Lower leg skin (tissue), 3 donors: Measurements from ENCODE around the gene NCBP1.

Source experiments
- POLR2A ChIP-seq, 2 donors: fragments of 450-650 bp; IDR thresholded peaks; one replicate each; pipeline ENCODE4 v1.6.1; 2016 to 2017; ENCODE audit warnings: antibody characterized with exemption in 2 of 2, mild to moderate bottlenecking in 1 of 2, moderate library complexity in 1 of 2
- TF ChIP-seq, protein P1 (sequence below), 3 donors: fragments of 450-650 bp; IDR thresholded peaks; one replicate each; pipeline ENCODE4 v1.5.1; 2016; ENCODE audit warnings: antibody characterized with exemption in 3 of 3, mild to moderate bottlenecking in 3 of 3, moderate library complexity in 2 of 3

DNA sequence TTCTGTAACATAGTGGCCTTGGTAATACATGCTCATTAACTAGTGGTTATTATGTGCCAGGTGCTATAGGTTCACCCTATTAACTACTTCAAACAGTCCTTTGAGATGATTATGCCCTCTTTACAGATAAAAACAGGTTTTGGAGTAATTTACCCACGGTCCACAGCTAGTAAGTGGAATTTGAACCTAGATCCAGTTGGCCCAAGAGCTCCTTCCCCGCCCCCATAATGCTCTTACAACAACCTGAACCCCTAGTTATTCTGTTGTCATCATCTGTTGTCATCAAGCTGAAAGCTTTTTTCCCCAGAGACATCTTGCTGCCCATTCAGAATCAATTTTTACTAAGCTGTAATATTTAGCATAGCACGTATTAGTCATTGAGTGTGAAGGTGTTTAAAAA, 40.3 kb downstream of the NCBP1 start:
- TF ChIP-seq, protein P1, sequence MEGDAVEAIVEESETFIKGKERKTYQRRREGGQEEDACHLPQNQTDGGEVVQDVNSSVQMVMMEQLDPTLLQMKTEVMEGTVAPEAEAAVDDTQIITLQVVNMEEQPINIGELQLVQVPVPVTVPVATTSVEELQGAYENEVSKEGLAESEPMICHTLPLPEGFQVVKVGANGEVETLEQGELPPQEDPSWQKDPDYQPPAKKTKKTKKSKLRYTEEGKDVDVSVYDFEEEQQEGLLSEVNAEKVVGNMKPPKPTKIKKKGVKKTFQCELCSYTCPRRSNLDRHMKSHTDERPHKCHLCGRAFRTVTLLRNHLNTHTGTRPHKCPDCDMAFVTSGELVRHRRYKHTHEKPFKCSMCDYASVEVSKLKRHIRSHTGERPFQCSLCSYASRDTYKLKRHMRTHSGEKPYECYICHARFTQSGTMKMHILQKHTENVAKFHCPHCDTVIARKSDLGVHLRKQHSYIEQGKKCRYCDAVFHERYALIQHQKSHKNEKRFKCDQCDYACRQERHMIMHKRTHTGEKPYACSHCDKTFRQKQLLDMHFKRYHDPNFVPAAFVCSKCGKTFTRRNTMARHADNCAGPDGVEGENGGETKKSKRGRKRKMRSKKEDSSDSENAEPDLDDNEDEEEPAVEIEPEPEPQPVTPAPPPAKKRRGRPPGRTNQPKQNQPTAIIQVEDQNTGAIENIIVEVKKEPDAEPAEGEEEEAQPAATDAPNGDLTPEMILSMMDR (IDR thresholded peaks at IDR 0.05): no peak
- TF ChIP-seq POLR2A (IDR thresholded peaks at IDR 0.05): no peak
